HG03558 (cell line): ENCODE data around the gene AKIRIN2.

Experiments
- ATAC-seq: cut with Tn5 transposase; IDR thresholded peaks from one replicate; pipeline ENCODE4 v1.9.1; 2021; ENCODE audit warnings: moderate number of reproducible peaks; ENCODE audit not compliant: unreplicated experiment; ENCODE audit errors: extremely low read depth

Gene AKIRIN2

GRCh38 chr6:87701676-87702588 is at the start of gene AKIRIN2:
Gene AKIRIN2, minus strand, starts transcription at chr6:87702233. Its CDS starts 549 bp downstream, at chr6:87701684.
- peak; percentile 42 for ATAC-seq

GRCh38 chr6:87747646-87748045 is 45.6 kb upstream of the AKIRIN2 start:
- no peak for ATAC-seq

GRCh38 chr6:87745966-87746721 is 44.1 kb upstream of the AKIRIN2 start:
- ATAC-seq = no peak

GRCh38 chr6:87743454-87743853 is 41.4 kb upstream of the AKIRIN2 start:
- ATAC-seq = no peak

- ATAC-seq = no peak
These were observed 40.1 kb upstream of the AKIRIN2 start for GRCh38 chr6:87742106-87742505.

GRCh38 chr6:87741001-87741650 is 39.1 kb upstream of the AKIRIN2 start:
- ATAC-seq = no peak

- ATAC-seq = no peak
These were observed 36.7 kb upstream of the AKIRIN2 start for GRCh38 chr6:87738744-87739143.

- no peak for ATAC-seq
These were observed 36.0 kb upstream of the AKIRIN2 start for GRCh38 chr6:87738000-87738399.

GRCh38 chr6:87736809-87737540 is 34.9 kb upstream of the AKIRIN2 start:
- ATAC-seq = no peak

GRCh38 chr6:87731818-87732661 is 30.0 kb upstream of the AKIRIN2 start:
- ATAC-seq = peak; percentile 54

GRCh38 chr6:87731080-87731479 is 29.0 kb upstream of the AKIRIN2 start:
- ATAC-seq = no peak

GRCh38 chr6:87729965-87730719 is 28.1 kb upstream of the AKIRIN2 start:
- ATAC-seq = no peak

GRCh38 chr6:87728706-87729105 is 26.7 kb upstream of the AKIRIN2 start:
- ATAC-seq = no peak

GRCh38 chr6:87724983-87725811 is 23.2 kb upstream of the AKIRIN2 start:
- ATAC-seq = peak; percentile 77

- no peak for ATAC-seq
These were observed 21.4 kb upstream of the AKIRIN2 start for GRCh38 chr6:87723170-87724078.

GRCh38 chr6:87722540-87723169 is 20.6 kb upstream of the AKIRIN2 start:
- ATAC-seq = no peak
